ENCODE measurements around the gene RHCG. TPM values are rescaled to one million over a fixed set of nuclear protein-coding genes. Genes with fewer than 3 reads are reported as not detected.
A peak's percentile ranks its signal among the peaks of the same experiment; 100 is the strongest.

Gene RHCG
- total and polyA plus RNA-seq, 12 donors: 0.33 to 4.1 (median 1.5) TPM; not detected in 2

DNA sequence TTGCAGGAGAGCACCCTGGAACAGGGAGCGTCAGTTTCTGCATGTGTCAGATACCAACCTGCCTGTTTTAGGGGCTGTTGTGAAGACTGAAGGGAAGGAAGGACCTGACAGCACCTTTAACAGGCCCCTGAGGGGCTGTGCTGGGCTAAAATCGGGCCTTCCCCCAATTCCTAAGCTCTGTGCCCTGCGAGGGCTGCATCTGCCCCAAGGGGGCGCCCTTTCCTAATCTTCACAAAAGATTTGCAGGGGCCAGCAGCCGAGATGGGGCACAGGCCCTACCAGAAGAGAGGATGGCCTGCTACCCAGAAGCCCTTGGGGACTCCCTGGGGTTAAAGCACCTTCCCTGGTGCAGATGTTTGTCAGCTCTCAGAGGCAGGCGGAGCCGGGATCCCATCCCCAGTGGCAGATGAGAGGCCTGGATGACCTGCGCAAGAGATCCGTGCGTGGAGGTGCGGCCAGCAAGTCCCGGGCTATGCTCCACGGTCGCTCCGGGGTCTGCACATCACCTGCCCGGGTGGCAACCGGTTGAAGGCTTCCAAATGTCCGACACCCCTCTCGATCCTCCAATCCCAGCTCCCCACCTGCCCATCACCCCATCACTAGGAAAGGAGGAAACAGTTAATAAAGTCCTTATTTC is 53.6 kb downstream of the RHCG start:
- peak; percentile 22 to 53 (median 40) for DNase-seq
- Histone ChIP-seq H3K27me3 (peaks cover 7% of the 10 kb centered on the region), H3K4me1 (replicated peaks in 1 of 2) (no peaks in the 10 kb centered on the region), H3K4me3 (no peak overlapping the region), H3K9me3 (replicated peaks in 1 of 3) (no peaks in the 10 kb centered on the region), H3K27ac (no peak overlapping the region), H3K36me3 (replicated peaks in 1 of 2) (no peaks in the 10 kb centered on the region)
- WGBS, 4 donors: 59 to 79% (median 67%) methylated on average over 15 to 19 of the region's 19 CpGs
- intact Hi-C loops (cut with DNase I): no loop called here
- TF ChIP-seq POLR2A (IDR thresholded peaks at IDR 0.05): no peak
- TF ChIP-seq, protein P1, sequence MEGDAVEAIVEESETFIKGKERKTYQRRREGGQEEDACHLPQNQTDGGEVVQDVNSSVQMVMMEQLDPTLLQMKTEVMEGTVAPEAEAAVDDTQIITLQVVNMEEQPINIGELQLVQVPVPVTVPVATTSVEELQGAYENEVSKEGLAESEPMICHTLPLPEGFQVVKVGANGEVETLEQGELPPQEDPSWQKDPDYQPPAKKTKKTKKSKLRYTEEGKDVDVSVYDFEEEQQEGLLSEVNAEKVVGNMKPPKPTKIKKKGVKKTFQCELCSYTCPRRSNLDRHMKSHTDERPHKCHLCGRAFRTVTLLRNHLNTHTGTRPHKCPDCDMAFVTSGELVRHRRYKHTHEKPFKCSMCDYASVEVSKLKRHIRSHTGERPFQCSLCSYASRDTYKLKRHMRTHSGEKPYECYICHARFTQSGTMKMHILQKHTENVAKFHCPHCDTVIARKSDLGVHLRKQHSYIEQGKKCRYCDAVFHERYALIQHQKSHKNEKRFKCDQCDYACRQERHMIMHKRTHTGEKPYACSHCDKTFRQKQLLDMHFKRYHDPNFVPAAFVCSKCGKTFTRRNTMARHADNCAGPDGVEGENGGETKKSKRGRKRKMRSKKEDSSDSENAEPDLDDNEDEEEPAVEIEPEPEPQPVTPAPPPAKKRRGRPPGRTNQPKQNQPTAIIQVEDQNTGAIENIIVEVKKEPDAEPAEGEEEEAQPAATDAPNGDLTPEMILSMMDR (IDR thresholded peaks at IDR 0.05): peak; percentile 19 to 43 (median 32)

DNA sequence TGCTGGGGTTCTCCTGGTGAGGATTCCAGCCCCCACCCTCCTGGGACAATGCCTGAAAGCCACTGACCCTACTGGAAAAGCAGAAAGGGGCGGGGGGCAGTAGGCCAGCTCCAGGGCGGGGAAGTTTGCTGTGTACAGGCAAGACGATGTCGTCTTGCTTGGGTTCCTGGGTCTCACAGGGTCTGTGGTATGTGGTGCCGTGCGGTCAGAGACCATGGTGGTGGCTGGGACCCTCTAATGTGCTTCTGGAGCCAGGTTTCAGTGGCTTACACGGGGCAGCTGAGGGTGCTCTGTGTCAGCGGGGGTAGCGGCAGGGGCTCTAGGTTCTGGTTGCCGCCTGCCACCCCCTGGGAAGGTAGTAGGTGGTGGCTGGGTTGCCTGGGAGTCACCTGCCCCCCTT is 54.2 kb downstream of the RHCG start:
- TF ChIP-seq, protein P1 (IDR thresholded peaks at IDR 0.05): no peak
- TF ChIP-seq POLR2A (IDR thresholded peaks at IDR 0.05): no peak
- no peaks in the 10 kb centered on the region for H3K9me3 ChIP-seq (replicated peaks in 1 of 3)
- H3K36me3 ChIP-seq (replicated peaks in 1 of 2): no peaks in the 10 kb centered on the region
- no peaks in the 10 kb centered on the region for H3K4me1 ChIP-seq (replicated peaks in 1 of 2)
- no peak overlapping the region for H3K27ac ChIP-seq
- no peak overlapping the region for H3K4me3 ChIP-seq
- WGBS, 4 donors: 90 to 96% (median 93%) methylated on average over 10 of the region's 10 CpGs
- no peak for DNase-seq
- intact Hi-C loops (cut with DNase I): no loop called here
- peaks cover 1% of the 10 kb centered on the region for H3K27me3 ChIP-seq

DNA sequence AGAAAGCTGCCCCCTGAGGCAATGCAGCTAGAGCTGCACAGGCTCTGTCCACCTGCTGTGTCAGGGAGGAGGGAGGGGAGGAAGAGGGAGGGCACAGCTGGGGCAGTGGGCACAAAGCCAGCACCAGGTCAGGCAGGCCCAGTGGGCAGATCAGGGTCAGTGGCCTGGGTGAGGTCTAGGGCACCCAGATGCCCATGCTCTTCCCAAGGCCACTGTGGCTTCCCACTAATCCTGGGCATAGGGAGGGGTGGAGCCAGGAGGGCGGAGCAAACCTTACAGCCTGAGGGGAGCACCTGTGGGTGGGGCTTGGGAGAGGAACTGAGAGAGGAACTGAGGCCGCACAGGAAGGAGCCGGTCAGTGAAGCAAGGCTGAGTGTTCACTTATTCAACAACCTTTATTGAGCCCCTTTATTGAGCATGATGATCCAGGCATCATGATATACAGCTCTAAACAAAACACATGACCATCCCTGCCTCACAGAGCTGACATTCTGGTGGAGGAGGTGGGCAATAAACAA is 55.0 kb downstream of the RHCG start:
- H3K4me3 ChIP-seq: no peak overlapping the region
- intact Hi-C loops (cut with DNase I): no loop called here
- TF ChIP-seq, protein P1 (IDR thresholded peaks at IDR 0.05): no peak
- no peak for TF ChIP-seq POLR2A (IDR thresholded peaks at IDR 0.05)
- 49 to 73% (median 60%) methylated on average over 3 of the region's 3 CpGs for WGBS, 4 donors
- H3K27ac ChIP-seq: no peak overlapping the region
- peaks cover 5% of the 10 kb centered on the region for H3K27me3 ChIP-seq
- DNase-seq: no peak
- no peaks in the 10 kb centered on the region for H3K9me3 ChIP-seq (replicated peaks in 1 of 3)
- H3K4me1 ChIP-seq (replicated peaks in 1 of 2): no peaks in the 10 kb centered on the region
- H3K36me3 ChIP-seq (replicated peaks in 1 of 2): no peaks in the 10 kb centered on the region

DNA sequence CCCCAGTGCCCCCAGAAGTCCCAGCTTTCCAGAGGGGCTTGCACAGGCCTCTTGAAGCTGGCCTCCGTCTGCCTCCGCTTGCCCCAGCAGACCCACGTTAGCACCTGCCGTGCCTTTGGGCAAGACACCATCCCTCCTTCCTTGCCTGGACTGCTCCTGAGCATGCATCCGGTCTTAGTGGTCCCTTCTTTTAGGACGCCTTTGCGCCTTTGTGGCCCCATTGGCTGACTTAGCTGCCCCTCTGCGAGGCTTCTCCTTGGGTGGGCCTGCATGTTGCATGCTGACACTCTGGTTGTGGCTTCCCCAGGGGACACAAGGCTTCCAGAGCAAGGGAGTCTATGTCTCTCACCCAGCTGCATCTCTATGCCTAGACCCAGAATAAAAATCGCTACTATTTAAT is 56.6 kb downstream of the RHCG start:
- intact Hi-C loops (cut with DNase I): loop anchor here in 1 of 2 donors (10.0 kb wide), 1 partner anchor 225 kb away; no protein-coding TSS in a partner anchor
- Histone ChIP-seq H3K4me1 (replicated peaks in 1 of 2) (no peaks in the 10 kb centered on the region), H3K27me3 (peaks cover 6% of the 10 kb centered on the region), H3K9me3 (replicated peaks in 1 of 3) (no peaks in the 10 kb centered on the region), H3K4me3 (no peak overlapping the region), H3K36me3 (replicated peaks in 1 of 2) (no peaks in the 10 kb centered on the region), H3K27ac (no peak overlapping the region)
- WGBS, 4 donors: 73 to 81% (median 80%) methylated on average over 8 to 9 of the region's 9 CpGs
- no peak for DNase-seq
- no peak for TF ChIP-seq POLR2A (IDR thresholded peaks at IDR 0.05)
- TF ChIP-seq, protein P1 (IDR thresholded peaks at IDR 0.05): no peak

Data from adrenal gland (tissue), 12 donors.